Measurements from ENCODE around the gene ZFHX2. TPM values are rescaled to one million over a fixed set of nuclear protein-coding genes. Genes with fewer than 3 reads are reported as not detected.

Gene ZFHX2
- total RNA-seq, 1 donor from 2014 or later, result under 0.01 TPM

DNA sequence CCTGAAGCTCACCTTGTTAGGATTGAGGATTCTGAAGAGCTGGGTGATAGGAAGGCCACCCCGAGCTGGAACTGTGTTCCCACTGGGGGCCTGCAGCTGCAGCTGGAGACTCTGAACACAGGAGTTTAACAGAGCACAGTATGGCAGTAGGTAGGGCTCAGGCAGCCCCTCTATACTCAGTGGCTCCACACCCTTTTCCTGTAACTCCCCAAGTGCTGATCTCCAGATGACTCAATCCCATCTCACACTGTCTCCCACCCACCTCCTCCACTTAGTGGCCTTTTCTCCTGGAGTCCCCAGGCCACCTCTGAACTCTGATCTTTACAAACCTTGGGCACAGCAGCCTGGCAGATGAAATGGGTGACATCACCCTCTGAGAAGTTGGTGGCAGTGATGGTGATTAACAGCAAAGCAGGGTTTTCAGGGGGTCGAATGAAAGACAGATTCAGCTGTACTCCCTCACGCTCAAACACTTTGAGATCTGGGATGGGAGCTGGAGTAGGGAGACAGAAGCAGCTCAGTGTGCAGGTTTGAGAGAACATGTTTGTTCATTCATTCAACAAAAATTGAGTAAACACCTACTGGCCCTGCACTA is 8.5 kb upstream of the ZFHX2 start:
- no peak for DNase-seq (ENCODE audit: low read depth in 2 of 2)

DNA sequence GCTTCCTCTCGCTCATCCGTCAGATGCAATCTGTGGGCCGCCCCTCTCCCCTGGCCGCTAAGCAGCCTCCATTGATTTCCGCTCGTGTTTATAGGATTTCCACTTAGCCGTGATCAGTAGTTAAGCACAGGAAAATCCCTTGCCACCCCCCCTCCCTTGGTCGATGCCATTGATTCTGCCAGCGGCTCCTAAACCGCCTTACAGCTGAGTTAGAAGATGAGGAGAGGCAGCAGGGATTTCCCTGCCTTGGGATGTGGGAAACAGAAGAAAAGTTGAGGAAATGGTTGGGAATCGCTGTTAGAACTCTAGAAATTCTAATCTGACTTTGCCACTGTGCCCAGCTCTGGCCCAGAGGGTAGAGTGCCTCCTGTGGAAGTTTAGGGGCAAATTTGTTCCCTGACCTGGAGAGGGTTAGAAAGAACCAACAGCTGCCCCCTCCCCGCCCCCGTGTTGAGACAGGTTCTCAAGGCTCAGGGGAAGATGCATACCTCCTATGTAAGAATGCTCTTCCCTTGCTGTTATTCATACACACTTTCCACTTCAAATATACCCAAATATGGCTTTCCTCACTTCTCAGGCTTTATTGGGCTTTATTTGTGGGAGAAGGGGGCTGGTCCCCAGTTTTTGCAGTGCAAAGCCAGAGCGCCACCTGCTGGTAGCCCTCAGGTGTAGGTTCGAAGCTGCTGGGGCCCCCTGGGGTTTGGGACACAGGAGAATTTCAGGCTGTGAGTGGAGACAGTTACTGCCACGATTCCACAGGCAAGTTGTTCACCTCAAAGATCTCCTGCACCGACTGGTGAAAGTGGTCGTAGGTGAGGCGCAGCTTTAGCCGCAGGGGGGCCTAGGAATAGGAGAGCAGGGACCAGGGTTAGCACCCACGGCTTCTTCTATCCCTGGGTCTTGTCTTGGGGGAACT is 7.7 kb upstream of the ZFHX2 start:
- DNase-seq (ENCODE audit: low read depth in 2 of 2), result peak; percentile 63 to 70

DNA sequence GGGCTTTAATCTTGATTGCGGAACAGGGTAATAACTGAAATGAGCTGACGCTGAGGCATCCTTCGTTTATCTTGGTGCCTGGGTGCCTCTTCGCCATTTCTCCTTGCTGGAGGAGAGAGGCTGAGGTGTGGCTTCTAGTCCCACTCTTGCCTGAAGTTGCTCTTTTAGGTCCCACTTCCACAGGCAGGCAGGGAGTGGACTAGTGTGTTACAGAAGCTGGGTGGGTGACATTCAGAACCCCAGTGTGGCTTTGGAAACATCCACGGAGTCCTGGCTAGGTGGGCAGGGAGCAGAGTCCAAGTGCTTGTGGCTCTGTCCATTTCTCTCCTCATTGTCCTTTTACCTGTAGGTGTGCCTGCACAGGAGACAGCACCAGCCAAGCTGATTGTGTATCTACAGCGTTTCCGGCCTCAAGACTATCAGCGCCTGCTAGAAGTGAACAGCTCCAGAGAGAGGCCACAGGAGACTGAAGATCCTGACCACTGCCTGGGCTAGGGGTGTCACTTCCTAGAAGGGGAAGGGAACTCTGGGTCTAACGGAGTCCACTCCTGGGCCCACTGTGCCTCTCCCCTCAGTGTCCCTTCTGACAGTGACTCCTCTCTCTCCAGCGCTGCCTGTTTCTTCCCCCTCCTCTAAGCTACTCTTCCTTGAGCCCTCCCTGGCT is 6.9 kb upstream of the ZFHX2 start:
- DNase-seq (ENCODE audit: low read depth in 2 of 2), result no peak

DNA sequence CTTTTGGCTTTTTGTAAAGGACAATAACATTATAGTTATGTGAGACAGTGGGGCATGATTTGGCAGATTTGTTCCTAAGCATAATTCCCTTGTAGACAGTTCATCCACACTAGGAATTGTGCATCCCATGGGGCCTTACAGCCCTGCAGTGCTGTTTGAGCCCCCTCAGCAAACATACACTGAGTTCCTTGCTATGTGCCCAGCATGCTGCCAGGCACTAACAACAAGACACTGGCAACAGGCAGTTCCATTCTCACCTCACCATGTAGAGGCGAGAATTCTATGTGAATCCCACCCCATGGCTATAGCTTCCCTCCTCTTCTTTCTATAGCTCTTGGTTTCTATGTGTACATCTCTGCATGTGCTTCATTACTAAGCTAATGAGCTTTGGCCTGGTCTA is 6.4 kb upstream of the ZFHX2 start:
- no peak for DNase-seq (ENCODE audit: low read depth in 2 of 2)

DNA sequence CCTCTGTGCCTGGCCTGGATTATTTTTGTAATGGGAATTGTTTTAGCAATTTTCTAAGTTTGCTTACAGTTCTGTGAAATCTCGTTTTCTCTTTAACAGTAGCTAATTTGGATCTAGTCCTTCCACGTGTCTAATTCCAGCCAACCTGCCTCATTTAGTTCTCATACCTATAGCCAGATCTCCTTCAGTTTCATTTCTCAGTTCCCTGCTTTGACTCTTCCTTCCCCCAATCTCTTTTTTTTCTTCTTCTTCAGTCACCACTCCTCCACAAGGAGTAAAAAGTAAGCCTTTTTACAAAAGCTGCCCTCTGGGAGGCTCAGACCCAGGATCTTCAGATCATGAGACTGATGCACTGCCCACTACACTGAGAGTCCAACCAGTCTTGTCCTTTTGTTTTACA is 6.0 kb upstream of the ZFHX2 start:
- no peak for DNase-seq (ENCODE audit: low read depth in 2 of 2)

DNA sequence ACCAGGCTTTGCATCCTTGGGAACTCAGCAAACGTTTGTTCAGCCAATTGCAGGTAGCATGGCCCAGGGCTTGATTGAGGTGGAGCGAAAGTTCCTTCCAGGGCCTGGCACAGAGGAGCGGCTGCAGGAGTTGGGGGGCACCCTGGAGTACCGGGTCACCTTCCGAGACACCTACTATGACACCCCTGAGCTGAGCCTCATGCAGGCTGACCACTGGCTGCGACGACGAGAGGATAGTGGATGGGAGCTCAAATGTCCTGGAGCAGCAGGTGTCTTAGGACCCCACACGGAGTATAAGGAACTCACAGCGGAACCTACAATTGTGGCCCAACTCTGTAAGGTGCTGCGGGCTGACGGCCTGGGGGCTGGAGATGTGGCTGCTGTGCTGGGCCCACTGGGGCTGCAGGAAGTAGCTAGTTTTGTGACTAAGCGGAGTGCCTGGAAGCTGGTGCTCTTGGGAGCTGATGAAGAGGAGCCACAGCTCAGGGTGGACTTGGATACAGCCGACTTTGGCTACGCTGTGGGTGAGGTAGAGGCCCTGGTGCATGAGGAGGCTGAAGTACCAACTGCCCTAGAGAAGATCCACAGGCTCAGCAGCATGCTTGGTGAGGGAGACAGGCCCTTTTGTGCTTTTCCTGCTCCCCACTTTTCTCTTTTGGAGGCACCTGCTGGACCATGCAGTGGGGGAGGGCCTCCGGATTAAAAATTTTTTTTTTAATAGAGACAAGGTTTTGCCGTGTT is 5.3 kb upstream of the ZFHX2 start:
- DNase-seq (ENCODE audit: low read depth in 2 of 2), result peak in 1 of 2 donors; percentile 9

DNA sequence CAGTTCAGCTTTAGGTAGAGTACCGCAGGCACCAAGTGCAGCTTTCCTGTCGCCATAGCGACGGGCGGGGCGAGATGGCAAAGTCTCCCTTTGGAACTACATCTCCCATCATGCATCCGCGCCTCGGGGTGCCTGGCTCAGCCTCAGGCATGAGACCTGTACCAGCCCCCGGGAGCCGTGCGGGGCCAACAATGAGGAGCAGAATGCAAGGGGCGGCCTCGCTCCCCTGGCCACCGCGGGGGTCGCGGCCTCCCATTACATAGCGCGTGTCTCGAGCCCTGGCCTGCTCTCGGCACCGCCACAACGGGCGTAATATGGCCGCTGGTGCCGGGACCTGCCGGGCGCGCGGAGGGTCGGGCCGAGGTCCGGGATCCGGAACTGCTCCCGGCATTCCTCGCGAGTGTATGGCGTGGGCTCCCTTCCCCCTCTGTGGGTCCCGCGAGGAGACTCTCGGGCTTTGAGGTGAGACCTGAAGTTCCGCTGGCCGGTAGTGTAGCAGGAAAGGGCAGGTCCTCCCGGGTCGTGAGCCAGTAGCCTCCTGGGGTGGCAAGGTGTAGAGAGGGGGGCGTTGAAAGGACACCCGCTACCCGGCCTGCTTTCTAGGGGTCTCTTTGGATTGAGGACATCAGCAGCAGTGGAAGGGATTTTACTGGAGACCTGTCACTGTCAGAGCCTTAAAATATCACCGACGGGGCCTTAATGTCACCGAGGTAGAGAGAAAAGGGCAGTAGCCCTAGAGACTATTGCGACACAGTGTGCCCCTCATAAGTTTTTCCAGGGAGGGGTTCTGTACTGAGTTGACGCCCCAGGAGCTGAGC is 4.5 kb upstream of the ZFHX2 start, which contains the start of gene THTPA:
TSS of gene THTPA (plus strand) at position 390 of the 818 bp plus-strand sequence. CDS start 487 bp downstream, outside the sequence.
- DNase-seq (ENCODE audit: low read depth in 2 of 2), result peak; percentile 86 to 92

DNA sequence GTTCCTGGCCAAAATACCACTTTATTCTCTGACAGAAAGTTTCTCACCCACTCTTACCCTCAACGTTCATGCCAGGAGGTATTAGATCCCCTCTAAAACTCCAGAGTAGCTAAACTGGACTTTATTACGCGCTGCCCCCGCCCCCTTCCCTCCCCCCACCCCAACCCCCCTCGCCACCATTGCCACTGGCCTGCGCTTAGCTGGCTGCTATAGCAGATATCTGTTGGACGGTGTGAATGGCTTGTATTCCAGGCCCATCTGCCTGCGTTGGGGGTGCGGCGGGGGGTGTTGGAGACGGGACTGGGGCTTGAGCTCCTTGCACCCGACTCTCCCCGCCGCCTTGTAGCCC is 3.9 kb upstream of the ZFHX2 start:
- no peak for DNase-seq (ENCODE audit: low read depth in 2 of 2)

DNA sequence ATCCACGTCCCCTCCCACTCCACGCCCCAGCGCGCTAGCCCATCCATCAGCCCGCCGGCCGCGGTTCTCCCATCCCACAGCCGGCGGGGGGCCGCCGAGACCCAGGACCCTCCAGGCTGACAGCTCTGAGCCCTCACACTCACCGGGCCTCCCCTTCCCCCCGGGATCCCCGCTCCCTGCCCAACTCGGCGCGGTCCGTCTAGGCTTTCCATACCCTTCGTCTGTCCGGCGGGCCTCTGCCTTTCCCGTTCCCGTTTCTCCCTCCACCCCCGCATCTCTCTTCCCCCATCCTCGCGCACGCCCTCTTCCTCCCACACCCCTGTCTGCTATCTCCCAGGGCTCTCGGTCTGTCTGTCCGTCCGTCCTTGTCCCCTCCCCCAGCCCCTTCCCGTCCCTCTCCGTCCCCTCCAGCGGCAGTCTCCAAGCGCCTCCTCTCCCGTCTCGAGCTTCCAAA is 726 bp downstream of the ZFHX2 start:
- no peak for DNase-seq (ENCODE audit: low read depth in 2 of 2)

DNA sequence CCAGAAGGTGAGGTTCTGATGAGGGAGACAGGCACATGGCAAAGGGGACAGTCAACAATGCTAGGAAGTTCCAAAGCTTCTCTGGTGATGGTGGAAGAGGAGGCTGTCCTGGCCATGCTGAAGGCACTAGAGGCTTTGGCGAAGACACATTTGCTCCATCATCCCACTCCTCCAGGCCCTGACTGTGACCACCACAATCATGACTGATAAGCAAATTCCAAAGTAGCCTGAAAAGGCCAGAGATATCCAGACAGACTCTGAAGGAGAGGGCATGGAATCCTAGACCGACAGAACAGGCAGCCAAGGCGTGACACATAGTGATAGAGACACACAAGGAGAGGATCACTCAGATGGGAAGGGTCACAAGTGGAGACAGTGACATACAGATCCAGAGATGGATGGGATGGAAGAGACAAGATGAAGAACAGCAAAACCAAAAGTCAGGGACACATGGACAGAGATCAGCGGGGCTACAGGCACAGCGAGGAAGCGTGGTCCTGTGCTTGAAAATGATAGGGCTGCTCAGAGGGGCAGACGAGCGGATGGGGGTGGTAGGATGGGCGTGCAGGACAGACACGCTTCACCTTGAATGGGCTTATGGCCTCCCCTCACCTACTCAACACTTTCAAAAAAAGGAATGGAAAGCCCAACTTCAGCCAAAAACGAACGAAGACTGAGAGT is 1.3 kb downstream of the ZFHX2 start:
- DNase-seq (ENCODE audit: low read depth in 2 of 2), result no peak

DNA sequence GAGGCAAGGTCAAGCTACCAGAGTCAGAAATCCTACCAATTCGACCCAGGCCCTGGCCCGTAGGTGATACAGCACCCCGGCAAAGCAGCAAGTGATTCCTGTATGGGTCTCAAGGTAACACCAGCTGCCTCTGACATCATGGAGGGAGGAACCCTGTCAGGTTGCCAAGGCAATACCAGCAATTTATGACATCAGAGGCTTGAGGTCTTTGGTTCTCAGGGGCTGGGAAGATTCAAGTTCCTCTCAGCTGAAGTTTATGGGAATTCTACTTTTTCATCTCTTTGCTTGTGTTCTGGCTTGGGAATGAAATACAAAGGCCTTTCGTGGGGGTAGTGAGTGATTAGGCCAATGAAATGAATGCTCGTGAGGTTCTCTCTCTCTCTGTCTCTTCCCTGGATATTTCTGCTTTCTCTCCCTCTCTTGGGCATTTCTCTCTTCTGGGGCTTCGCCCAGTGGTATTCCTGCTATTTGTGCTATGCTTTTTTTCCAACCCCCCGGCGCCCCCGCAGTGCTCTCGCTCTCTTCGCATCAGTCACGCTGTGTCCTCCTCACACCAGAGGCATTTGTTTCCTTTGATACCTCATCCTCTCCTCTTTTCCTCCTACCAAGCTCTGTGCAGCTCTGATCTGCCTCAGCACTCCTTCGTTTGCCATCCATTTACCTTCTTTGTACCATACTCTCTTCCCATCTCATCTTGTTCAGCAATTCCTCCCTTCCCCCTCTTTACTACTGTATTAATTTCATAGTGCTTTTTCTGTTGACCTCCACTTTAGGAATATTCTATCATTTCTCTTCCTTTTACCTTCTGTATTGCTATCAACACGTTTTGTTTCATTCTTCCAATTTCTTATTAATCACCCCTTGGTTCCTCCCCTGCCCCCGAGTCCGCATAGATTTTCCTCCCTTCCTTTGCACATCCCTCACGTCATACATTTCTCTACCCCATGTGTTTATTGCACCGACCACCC is 2.9 kb downstream of the ZFHX2 start:
- no peak for DNase-seq (ENCODE audit: low read depth in 2 of 2)

DNA sequence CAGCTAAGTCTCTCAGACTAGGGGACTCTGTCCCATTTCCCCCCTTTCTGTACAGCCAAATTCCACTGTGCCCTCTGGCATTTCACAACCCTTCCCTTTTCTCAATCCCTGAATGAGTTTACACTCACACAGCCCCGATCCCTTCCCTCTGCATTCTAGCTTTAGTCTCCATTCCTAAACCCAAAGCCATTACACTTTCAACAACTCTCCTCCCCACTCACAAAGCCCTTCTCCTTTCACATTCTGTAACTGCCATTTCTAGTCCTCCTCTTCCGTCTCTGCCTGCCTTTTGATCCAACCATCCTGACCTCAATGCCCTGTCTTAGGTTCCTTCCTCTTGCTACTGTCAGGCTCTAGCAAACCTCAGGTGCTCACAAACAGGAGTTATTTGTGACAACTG is 3.6 kb downstream of the ZFHX2 start:
- no peak for DNase-seq (ENCODE audit: low read depth in 2 of 2)

DNA sequence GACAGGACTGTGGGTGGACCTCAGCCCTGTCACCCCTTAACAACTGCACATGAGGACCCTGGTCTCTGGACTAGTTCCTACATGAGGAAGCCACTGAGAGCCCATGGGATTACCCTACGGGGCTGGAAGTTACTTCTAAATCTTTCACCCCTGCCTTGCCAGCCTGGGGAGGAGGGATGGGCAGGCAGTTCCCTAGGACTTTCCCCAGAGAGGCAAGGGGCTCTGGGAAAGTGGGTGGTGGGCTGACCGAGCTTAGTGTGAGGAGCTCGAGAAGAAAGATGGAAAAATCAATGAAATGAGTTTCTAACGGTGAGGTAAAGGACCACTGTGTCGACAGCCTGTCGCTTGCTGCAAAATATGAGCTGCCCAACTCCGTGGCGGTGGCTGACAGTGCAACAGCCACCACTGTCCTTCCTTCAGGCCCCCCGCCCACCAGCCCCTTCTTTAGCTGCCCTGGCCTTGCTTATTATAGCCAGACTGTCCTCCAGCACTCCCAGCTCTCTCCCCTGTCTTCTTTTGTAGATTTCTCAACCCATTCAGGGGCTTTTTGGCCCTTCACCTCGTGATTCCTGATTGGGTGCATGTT is 5.0 kb downstream of the ZFHX2 start:
- DNase-seq (ENCODE audit: low read depth in 2 of 2), result no peak

DNA sequence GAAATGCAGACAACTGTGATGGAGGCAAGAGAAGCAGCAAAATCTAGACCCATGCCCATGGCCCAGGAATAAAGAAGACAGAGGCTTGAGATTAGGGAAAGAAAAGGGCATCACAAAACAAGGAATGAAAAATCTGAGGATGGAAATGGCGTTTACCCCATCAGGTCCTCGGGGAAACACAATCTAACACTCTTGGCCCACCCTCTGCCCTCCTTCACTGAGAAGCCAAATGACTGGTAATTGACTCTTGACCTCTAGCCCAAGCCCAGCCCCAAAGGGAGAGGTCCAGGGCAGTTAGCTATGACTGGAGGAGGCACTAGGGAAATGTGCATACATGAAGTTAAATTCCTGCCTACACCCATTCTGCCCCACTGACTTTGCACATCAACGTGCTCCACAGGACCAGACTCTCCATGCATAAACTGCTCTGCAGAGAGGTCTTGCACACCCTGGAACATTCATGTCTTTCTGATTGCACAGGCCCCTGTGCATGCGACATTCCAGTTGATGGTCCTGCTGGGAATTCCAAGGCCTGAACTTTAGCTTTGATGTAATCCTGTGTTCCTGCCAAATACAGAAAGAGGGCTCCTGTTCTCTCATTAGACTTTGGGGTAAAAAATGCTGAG is 5.7 kb downstream of the ZFHX2 start:
- DNase-seq (ENCODE audit: low read depth in 2 of 2), result no peak

DNA sequence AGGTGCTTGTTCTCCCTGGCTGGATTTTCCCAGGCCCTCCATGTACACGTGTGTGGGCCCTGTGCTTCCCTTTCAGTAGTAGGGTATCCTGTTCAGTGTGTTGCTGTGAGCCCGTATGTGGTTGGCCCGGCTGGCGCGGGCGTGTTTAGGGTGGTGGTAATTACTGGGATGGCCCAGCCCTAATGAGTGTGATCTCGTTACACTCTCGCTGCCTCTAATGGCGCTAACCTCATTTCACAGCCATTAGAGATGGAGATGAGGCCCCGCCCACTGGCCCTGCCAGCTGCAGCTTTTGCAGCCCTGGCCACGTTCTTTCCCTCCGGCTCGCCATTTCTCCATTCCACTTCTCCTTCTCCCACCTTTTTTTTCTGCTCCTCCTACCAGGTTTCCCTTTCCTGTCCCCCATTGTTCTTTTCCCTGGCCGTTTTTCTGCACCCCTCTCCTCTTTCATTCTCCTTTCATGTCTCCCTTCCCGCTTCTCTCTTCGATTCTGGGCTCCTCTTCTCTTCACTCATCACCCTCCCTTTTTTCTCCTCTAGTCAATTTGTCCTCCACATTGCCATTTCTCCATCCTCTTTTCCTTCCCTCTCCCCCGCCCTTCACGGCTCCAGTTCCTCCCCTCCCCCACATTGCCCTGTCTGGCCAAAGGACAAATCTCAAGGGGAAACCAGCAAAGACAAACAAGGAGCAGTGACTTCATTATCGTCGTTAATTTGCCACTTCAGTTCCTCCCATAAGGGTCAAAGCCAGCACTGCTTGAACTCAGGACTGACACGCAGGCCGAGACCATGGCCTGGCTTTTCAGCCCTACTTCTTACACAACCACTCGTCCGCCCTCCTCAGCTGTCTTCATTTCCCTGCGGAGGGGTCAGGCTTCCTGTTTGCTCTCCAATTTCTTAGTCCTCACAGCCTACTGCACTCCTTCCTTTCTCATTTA is 6.8 kb downstream of the ZFHX2 start:
- DNase-seq (ENCODE audit: low read depth in 2 of 2), result no peak

DNA sequence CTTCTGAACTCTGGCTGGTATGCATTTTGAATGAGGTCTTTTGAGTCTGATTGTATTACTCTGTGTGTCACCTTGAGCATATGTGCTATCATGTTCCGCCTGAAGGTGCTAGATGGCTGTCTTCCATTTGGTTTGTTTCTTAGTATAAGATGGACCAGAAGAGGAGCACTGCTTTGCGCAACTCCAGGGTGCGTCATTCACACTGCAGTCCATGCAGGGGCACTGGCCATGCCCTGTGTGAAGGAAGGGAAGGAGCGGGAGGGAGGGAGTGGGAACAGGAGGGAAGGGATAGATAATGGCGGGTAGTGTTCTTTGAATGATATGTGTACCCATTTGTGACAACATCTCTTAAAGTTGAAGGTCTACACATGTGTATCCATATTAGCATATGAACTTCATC is 8.2 kb downstream of the ZFHX2 start:
- no peak for DNase-seq (ENCODE audit: low read depth in 2 of 2)

DNA sequence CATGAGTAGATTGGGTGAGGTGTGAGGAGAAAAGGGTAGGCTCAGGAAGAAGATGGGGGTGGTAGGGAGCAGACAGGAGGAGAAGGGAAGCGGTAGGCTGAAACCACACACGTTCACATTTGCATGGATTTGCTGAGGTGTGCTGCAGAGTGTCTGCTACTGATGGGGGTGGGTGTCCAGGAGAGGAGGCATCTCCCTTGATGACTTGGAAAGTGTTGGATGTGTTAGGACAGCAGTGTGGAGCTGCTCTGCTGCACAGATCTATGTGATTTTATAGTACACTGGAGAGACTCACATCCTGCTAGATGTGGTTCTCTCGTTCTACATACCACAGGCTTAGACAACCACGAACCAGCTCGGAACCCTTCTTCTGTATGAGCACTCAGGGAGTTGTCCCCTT is 9.3 kb downstream of the ZFHX2 start:
- no peak for DNase-seq (ENCODE audit: low read depth in 2 of 2)
